NCI-H2227 (cell line): ENCODE measurements around the gene SMC1A.
A peak's percentile ranks its signal among the peaks of the same experiment; 100 is the strongest.
"Not testable (repeated sequence)": the region's sequence is repeated elsewhere in the genome, so short reads cannot be mapped to it uniquely, and the experiment has no call there.

Experiments used
- DNase-seq: peaks from one replicate; lab custom pipeline; 2025; ENCODE audit not compliant: unreplicated experiment; lab: John Stamatoyannopoulos, UW

The SMC1A gene

DNA sequence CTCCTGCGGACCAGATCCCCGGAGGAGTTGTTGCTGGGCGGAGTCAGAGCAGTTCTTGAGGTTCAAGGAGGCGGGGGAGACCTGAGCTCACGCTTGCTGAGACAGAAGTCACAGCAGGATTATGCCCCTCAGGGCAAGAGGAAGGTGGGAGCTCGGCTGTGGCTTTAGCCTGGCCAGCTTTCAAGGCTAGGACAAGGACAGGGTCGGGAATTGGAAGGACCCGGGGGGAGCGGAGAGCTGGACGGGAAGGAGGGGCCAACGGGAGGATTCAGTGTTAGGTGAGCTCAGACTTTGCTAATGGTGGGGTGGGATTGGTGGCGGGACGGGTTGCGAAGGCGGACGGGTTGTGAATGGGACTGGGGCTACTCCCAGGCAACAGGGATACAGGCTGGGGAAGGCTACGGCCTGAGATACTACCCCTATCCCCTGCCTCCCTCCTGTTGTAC, 430 bp upstream of the SMC1A start, which contains the start of gene RIBC1:
RIBC1 (plus strand) TSS at position 13 of the 446 bp plus-strand sequence. CDS start 3,404 bp downstream, outside the sequence.
- no peak for DNase-seq

DNA sequence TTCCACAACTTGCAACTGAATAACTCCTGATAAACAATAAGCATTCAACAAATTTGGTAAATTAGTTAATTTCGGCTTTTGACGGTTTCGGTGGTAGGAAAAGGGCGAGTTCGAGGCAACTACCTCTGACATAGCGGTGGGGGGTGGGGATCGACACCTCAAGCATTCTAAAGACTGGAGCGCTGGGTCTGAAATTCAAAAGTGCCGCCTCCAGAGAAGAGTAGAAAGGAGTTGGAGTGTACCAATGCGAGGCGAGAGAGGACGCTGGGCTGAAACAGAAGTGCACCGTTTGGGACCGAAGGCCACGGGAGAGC, 725 bp downstream of the SMC1A start:
- peak; percentile 90 for DNase-seq

DNA sequence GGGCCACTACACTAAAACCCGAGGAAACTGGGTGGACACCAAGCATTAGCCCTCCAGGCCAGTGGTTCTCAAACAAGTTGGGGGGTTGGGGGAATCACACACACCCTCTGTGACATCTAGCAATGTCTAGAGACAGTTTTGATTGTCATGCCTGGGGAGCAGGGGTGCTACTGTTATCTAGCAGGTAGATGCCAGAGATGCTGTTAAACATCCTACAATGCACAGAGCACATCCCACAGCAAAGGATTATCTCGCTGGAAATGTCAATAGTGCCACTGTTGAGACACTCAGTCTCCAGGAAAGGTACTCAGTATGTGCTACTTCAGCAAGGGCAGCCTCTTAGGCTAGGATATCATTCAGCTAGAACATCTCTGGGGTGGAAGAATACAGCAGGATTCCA, 1.3 kb downstream of the SMC1A start:
- DNase-seq = no peak

DNA sequence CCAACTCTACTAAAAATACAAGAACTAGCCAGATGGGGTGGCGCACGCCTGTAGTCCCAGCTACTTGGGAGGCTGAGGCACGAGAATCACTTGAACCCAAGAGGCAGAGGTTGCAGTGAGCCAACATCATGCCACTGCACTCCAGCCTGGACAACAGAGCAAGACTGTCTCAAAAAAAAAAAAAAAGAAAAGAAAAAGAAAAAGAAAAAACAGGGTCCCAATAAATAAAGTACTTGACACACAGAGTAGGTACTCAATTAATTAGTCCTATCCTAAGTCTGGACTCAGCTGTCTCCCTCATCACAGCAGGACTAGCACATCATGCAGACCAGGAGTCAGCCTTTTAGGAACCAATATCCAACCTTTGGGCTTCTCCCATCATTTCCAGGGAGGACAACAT, 2.1 kb downstream of the SMC1A start:
- not testable (repeated sequence) for DNase-seq

DNA sequence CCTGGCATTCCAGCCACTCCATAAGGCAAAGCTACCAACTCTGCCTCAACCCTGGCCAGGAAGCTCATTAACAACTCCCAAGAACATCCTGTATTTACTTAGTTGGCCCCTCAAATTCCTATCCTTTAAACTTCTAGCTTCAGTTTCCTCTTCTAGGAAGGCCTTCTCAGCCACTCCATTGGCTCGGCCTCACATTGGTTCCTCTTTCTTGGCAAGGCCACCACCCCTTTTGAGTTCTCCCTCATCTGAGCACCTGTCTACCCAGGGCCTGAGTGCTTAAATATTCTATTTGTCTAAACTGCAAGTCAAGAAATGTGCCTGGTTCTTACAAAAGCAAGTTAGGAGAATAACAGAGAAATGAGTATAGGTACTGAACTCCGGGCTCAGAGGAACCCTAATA, 10.0 kb downstream of the SMC1A start:
- DNase-seq = no peak

DNA sequence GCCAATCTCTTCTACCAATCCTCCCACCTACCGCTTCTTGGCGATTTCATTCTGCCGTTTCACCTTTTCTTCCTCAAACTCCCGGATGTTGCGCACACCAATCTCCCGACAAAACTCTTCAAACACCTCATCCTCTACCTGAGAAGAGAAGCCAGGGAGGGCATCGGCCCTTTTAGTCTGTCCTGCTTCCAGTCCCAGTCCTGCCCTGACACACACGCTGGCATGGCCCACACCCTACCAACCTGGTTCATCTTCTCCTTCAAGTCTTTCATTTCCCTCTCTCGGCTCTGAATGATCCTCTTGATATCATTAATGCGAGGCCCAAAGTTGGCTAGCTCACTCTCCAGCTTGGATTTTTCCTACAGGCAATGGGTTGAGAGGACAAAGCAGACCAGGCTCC, 18.9 kb downstream of the SMC1A start:
- no peak for DNase-seq

DNA sequence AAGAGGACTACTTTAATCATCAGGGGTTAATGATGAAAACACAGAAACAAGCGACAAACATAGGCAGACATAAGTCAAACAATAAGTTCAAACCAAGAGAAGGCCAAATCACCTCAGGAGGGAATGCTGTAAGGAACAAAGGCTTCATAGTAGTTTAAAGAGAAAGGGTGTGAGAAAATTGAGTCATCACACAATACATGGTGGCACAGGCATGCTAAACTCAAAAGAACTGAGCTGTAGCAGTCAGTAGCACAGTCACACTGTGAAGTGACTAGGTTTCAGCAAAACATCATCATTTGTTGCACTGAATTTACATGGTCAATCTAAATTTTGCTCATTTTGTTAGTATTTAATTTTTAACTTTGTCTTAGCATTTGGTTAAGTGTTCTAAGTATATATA, 24.2 kb downstream of the SMC1A start:
- DNase-seq = no peak

DNA sequence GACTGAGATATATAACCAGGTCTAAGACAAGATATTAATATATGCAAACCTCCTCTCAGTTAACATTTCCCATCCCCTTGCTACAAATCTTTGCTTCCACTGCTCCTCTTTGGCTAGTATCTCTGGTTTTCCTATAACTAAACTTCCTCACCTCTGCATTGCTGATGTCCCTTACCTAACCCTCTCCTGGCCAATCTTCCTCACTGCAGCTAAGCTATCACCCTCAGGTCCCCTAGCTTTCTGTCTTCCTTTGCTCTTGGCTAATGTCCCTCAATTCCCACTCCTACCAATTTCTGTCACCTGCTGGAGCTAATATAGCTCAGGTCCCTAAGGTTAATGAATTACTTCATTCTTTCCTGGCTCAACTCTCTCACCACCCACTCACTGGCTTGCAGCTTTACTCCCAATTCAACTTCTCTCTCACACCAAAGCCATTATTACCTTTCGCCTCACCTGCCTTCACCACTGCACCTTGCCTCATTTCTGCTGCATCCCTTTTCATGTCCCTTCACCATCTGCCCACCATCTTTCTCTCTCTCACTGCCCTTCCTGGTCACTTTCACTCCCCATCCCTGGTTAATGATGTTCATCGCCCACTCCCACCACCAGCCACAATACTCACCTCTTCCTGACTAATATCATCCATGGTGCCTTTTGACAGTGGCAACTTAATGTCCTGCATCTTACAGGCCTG, 26.7 kb downstream of the SMC1A start:
- DNase-seq = no peak

DNA sequence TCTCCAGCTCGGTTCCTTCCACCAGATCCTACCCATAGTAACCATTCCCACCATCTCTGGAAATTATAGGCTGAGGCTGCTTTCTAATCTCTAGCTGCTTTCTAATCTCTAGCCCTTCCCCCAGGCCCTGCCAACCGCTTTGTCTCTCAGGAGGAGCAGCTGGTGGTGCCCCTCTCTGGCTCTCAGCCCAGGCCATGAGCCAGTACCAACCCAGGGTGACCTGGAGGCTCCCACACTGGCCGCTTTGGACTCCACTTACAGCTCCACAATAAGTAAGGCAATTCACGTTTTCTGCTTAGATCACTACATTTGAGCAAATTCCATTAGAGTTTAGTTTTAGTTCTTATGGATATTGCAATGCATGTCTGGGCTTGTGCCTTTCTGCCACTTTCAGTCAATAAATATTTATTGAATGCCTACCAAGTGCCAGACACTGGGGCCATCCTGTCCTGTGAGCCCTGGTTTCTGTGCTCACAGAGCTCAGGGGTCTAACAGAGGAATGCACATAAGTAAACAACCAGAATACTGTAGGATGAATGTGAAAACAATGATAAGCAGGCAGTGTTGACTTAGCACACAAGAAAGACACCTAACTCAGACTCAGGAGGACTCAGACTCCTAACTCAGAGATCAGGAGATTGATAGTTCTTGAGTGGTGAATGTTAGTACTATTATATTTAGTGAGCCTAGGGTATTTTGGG, 38.9 kb downstream of the SMC1A start:
- DNase-seq = no peak

DNA sequence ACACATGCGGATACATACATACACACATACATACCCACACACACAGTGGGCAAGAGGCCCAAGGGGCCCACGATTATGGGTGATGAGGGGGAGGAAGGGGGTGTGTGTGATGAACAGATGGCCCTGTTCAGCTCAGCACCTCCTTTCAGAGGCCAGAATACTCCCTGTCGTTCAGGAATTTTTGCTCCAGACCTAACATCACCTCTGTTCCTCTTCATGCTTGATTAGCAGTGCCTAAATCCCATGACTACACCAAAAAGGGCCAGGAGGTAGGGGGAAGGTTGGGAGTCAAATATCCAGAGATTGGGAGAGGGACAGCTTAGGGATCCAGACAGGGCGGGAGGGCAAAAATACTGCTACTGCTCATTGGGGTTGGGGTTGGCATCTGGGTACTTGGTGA, 42.7 kb downstream of the SMC1A start:
- no peak for DNase-seq

DNA sequence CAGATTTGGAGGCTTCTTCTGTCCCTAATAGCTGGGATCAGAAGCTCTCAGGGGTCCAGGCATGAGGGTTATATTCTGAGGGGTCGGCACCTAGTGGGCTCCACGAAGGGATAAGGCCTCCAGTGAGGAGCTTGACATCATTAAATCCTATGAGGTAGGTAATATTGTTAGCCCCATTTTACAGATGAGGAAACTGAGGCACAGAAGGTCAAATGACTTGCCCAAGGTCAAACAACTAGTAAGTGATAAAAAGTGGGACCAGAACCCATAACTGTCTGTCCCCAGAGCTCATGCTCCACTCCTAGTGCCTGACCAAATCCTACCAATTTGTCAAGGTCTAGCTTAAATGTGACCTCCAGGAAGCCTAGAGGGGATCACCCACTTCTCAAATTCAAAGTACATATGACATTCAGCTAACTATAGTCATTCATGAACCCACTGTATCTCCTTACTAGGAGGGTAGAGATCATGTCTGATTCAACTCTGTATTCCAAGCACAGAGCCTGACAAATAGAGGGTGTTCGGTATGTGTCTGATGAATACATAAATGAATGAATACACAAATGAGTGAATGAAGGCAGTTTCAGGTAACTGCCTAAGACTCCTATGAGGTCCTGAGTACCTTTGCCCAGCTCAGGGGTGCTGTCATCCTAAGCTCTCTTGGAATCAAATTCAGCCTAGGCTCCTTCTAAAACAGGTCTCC, 43.3 kb downstream of the SMC1A start:
- no peak for DNase-seq

DNA sequence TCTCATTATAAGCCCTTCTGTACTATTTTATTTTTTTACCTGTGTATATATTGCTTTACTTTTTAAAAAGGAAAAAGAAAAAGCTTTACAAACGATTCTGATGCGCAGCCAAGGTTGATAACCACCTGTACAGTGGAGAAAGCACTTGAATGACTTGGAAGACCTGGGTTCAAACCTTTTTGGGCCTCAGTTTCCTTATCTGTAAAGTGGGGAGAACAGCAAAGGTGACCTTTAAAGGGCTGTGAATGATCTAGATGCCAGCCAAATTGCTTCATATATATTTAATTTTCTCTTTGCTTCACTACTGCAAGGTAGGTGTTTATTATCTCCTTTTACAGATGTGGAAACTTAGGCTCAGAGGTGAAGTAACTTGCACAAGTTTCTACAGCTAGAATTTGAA, 45.0 kb downstream of the SMC1A start:
- no peak for DNase-seq

DNA sequence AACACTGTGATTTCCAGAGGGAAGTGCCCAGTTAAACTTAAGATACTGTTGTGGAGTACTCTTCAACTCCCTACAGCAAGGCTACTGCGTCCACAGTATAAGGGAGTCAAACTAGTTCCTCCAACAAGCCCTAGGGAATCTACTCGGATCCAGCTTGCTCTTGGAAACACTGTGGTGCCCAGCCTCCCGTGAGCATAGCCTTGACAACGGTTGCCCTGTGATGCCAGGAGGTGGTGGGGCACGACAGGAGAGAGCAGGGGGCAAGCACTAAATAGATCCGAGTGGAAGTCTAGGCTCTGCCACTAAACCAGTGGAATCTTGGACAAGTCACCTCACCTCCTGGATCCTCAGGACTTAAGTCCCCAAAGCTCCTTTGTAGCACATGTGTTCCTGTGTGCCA, 45.6 kb downstream of the SMC1A start:
- no peak for DNase-seq

DNA sequence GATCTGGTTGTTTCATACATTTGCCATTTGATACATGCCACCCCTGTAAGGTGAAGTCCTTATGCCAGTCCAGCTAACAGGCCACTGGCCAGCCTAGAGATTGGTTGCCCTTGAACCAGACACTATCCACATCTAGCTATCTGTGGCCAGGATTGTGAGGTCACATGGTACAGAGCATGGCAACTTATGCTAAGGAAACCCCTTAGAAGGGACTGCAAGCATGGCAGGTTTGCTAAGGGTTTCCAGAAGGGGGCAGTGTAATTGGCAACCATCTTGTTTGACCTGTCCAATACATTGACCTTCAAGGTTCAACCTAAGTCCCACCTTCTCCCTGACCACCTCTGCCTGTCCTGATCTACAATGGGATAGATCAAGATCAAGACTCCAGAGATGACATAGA, 47.5 kb downstream of the SMC1A start:
- DNase-seq = no peak

DNA sequence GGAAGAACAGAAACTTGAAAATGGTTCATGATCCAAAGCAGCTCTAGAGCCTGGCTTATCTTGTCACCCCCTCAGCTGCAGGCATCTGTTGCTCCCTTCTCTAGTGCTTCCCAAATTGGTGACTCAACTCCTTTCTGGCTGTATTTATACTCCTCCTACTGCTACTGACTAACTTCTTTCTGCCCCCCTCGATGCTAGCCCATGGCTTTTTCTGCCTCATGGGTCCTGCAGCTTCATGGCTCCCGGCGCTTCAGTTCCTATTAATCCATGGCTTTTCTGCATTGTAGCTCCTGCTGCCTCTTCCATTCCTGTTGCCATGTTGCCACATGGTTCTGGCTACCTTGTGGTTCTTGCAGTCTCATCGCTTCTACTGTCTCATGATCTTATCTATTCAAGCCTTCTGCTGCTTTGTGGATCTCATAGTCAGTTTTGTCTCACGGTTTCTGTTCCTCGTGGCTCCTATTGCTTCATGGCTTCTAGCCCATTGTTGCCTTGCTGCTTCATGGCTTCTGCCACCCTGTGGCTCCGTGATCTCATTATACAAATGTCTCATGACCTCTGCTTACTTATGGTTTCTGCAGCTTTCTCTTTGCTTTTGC, 48.1 kb downstream of the SMC1A start:
- DNase-seq = no peak

DNA sequence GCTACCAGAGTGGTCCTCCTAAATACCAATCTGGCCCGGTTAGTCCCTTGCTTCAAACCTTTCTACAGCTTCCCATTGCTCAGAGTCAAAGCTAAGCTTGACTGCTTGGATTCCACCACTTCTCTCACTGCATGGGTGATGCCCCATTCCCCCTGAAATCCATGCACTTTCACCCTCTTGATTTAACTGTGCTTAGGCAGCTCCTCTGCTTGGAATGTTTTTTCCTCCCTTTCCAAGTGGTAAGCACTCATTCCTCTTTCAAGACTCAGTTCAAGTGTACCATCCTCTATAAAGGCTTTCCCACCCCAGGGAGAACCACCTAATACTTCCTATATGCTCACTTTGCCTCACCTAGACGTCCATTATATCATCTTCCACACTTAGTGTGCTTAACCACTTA, 49.1 kb downstream of the SMC1A start:
- DNase-seq = no peak

DNA sequence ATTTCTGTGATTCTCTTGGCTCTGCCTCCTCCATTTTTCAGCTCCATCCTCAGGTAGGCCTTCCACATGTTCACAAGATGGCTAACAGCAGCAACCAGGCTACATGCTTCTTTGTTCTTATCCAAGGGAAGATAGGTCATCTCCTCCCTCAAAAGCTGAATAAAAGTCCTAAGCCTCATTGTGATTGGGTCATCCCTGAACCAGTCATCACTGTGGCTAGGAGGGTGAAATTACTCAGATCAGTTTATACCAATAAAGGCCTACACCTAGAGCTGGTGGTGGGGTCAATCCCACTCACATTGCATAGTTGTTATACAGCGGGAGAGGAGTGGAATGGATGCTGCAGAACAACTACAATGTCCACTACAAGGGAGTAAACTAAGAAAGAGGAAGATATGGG, 56.0 kb downstream of the SMC1A start:
- DNase-seq = not testable (repeated sequence)

DNA sequence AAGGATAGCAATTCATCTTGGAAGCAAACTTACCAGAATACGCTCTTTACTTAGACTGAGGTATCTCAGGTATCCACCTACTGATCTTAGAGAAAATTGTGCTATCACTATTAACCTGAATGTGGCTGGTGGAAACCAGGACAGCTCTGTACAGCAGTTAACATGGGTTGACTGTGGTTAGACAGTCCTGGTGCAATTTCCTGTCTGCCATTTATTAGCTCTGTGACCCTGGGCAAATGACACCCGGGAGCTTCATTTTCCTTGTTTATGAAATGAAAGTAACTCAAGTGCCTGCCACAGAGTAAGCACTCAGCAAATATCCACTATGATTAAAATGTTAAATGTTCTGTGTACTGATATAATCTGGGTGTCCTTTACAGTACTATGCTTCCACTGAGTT, 60.0 kb downstream of the SMC1A start:
- DNase-seq = no peak

DNA sequence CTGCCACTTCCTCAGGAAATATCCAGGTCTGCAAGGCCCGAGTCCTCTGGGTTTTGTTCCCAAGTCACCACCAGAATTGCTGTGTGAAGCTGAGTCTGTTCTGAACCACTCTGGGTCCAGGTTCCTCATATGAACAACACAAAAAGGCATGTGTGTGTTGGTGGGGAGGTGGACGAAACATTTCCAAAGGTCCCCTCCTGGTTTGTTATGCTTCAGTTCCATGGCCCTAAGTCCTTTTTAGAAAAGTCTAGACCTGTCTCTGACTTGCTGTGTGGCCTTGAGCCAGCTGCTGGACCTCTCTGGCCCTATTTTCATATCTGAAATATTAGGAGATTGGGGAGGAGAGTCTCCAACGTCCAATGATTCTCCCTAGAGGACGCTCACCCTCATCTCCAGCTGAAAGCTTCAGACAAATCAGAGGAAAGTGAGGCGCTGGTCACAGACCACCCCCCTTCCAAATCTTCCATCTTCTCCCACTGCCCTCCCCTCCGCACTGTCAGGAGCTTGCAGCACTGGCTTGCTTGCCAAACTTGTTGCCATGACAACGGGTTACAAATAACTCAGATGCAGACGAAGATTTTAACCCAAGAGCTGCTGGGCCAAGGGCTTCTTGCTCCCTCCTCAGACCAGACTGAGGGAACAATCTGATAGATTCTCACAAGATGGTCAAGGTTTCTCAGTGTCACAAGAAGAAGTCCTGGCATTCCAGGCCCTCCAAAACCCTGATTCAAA, 64.5 kb downstream of the SMC1A start:
- peak; percentile 79 for DNase-seq

DNA sequence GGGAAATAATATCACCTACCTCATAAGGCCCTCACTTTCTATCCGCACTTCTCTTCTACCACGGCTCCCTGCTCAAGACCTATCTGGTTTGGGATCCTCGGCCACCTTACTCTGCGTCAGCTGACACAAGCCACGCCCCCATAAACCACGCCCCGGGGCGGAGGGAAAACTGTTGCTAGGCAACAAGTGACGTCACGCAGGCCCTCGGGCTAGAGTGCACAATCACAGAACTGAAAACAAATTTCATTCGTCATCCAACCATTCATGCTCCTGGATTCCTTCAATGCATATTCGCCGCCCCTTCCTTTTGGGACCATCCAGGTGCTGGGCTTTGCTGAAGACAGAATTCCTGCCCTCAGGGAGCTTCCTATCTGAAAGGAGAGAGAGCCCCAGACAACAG, 66.3 kb downstream of the SMC1A start:
- peak; percentile 60 for DNase-seq

DNA sequence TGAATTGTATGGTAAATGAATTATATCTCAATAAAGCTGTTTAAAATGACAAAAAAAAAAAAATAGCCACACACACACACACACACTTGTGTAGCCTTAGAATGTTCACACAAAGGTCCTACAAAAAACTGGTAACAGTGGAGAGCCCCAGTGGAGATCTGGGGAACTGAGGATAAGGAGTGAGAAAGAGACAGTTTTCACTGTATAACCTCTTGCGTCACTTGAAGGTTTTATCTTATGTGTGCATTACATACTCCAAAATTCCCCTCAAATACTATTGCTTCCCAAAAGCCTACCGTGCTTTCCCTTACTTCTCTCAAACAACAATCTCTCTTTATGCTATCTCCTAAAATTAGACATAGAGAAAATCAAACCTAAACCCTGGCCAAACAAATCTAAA, 67.8 kb downstream of the SMC1A start:
- no peak for DNase-seq
